Stimulated activated naive CD8-positive, alpha-beta T cell treated with anti-CD3 and anti-CD28 coated beads, Interleukin-15, amount 100 ng/mL, for 72 hours (primary cell): ENCODE measurements around the gene SMG5.

Source experiments
- ATAC-seq: fragments of 150-1000 bp; cut with Tn5 transposase; 2 replicates; pipeline ENCODE4 v1.10.0; 2021; ENCODE audit warnings: mild to moderate bottlenecking, moderate library complexity
- DNase-seq, 2 donors: peaks; one replicate each; pipeline ENCODE4 v3.0.0; 2021 to 2022
- H3K27ac Mint-ChIP-seq, 2 donors: one replicate each; pipeline ENCODE4 v1.8.0; 2022; ENCODE audit warnings: mild to moderate bottlenecking in 2 of 2, mixed read lengths in 2 of 2, moderate library complexity in 2 of 2
- H3K27me3 Mint-ChIP-seq: one replicate; pipeline ENCODE4 v1.8.0; 2022; ENCODE audit warnings: mixed read lengths
- H3K4me1 Mint-ChIP-seq: one replicate; pipeline ENCODE4 v1.8.0; 2022; ENCODE audit warnings: mild to moderate bottlenecking, mixed read lengths
- H3K4me3 Mint-ChIP-seq, 2 donors: one replicate each; pipeline ENCODE4 v1.8.0; 2022; ENCODE audit warnings: mild to moderate bottlenecking in 2 of 2, mixed read lengths in 2 of 2, moderate library complexity in 1 of 2
- H3K9me3 Mint-ChIP-seq, 2 donors: one replicate each; pipeline ENCODE4 v1.8.0; 2022; ENCODE audit warnings: mixed read lengths in 2 of 2

Gene SMG5

GRCh38 chr1:156260896-156261295 is 21.7 kb downstream of the SMG5 start:
- peak overlapping the region in 1 of 2 donors; percentile 78 for H3K27ac Mint-ChIP-seq
- no peak for DNase-seq
- H3K4me1 Mint-ChIP-seq = peaks cover 5% of the 10 kb centered on the region
- ATAC-seq = no peak
- no peaks in the 10 kb centered on the region for H3K9me3 Mint-ChIP-seq
- no peak overlapping the region for H3K4me3 Mint-ChIP-seq
- no peaks in the 10 kb centered on the region for H3K27me3 Mint-ChIP-seq

GRCh38 chr1:156259805-156260204 is 22.8 kb downstream of the SMG5 start:
- Mint-ChIP-seq H3K4me3 (no peak overlapping the region), H3K4me1 (peaks cover 5% of the 10 kb centered on the region), H3K9me3 (no peaks in the 10 kb centered on the region), H3K27me3 (no peaks in the 10 kb centered on the region), H3K27ac (peak overlapping the region in 1 of 2 donors; percentile 44)
- DNase-seq (no peak), ATAC-seq (no peak)

GRCh38 chr1:156258859-156259258 is 23.8 kb downstream of the SMG5 start:
- Mint-ChIP-seq H3K27ac (no peak overlapping the region), H3K9me3 (no peaks in the 10 kb centered on the region)
- no peak for ATAC-seq

GRCh38 chr1:156257711-156258110 is 24.9 kb downstream of the SMG5 start:
- H3K9me3 Mint-ChIP-seq = no peaks in the 10 kb centered on the region
- peaks cover 5% of the 10 kb centered on the region for H3K4me1 Mint-ChIP-seq
- H3K27ac Mint-ChIP-seq = peak overlapping the region in 1 of 2 donors; percentile 87
- DNase-seq = no peak
- H3K27me3 Mint-ChIP-seq = no peaks in the 10 kb centered on the region
- H3K4me3 Mint-ChIP-seq = no peak overlapping the region
- no peak for ATAC-seq

More at GRCh38 chr1:156258859-156259258, 23.8 kb downstream of the SMG5 start:
- H3K4me3 Mint-ChIP-seq = no peak overlapping the region
- DNase-seq = no peak
- H3K27me3 Mint-ChIP-seq = no peaks in the 10 kb centered on the region
- peaks cover 5% of the 10 kb centered on the region for H3K4me1 Mint-ChIP-seq

GRCh38 chr1:156253634-156254033 is 29.0 kb downstream of the SMG5 start:
- no peak for DNase-seq
- H3K27ac Mint-ChIP-seq = peak overlapping the region in 1 of 2 donors; percentile 69
- peaks cover 10% of the 10 kb centered on the region for H3K4me1 Mint-ChIP-seq
- H3K9me3 Mint-ChIP-seq = no peaks in the 10 kb centered on the region
- H3K4me3 Mint-ChIP-seq = no peak overlapping the region
- ATAC-seq = no peak
- H3K27me3 Mint-ChIP-seq = no peaks in the 10 kb centered on the region

- Mint-ChIP-seq H3K27me3 (no peaks in the 10 kb centered on the region), H3K4me1 (peaks cover 22% of the 10 kb centered on the region), H3K9me3 (no peaks in the 10 kb centered on the region), H3K27ac (peak overlapping the region in 1 of 2 donors; percentile 74), H3K4me3 (no peak overlapping the region)
- no peak for ATAC-seq
- no peak for DNase-seq
Observed at GRCh38 chr1:156251527-156251926, 31.1 kb downstream of the SMG5 start.

GRCh38 chr1:156249593-156249992 is 33.0 kb downstream of the SMG5 start:
- H3K9me3 Mint-ChIP-seq = no peaks in the 10 kb centered on the region
- ATAC-seq (no peak), DNase-seq (no peak)
- no peak overlapping the region for H3K4me3 Mint-ChIP-seq
- H3K4me1 Mint-ChIP-seq = peaks cover 41% of the 10 kb centered on the region
- peak overlapping the region in 1 of 2 donors; percentile 69 for H3K27ac Mint-ChIP-seq
- H3K27me3 Mint-ChIP-seq = no peaks in the 10 kb centered on the region

- DNase-seq = no peak
- Mint-ChIP-seq H3K27ac (peak overlapping the region in 1 of 2 donors; percentile 78), H3K9me3 (no peaks in the 10 kb centered on the region), H3K27me3 (no peaks in the 10 kb centered on the region), H3K4me3 (no peak overlapping the region), H3K4me1 (peaks cover 52% of the 10 kb centered on the region)
- no peak for ATAC-seq
Observed at GRCh38 chr1:156248323-156248683, 34.3 kb downstream of the SMG5 start.

GRCh38 chr1:156247460-156248322 is 34.9 kb downstream of the SMG5 start, which contains the start of gene PAQR6:
TSS of gene PAQR6 (minus strand) at chr1:156248056. CDS start at chr1:156246731, 1,325 bp downstream.
- Mint-ChIP-seq H3K4me1 (peaks cover 55% of the 10 kb centered on the region), H3K9me3 (no peaks in the 10 kb centered on the region), H3K4me3 (no peak within 1 kb of the TSS), H3K27ac (peak within 1 kb of the TSS in 1 of 2 donors; percentile 78), H3K27me3 (no peaks in the 10 kb centered on the region)
- DNase-seq = no peak
- ATAC-seq = no peak

GRCh38 chr1:156246781-156247459 is 35.7 kb downstream of the SMG5 start:
- ATAC-seq = no peak
- no peaks in the 10 kb centered on the region for H3K9me3 Mint-ChIP-seq
- no peak for DNase-seq
- H3K4me1 Mint-ChIP-seq = peaks cover 55% of the 10 kb centered on the region
- no peaks in the 10 kb centered on the region for H3K27me3 Mint-ChIP-seq
- H3K4me3 Mint-ChIP-seq = no peak overlapping the region
- H3K27ac Mint-ChIP-seq = no peak overlapping the region

GRCh38 chr1:156246241-156246780 is 36.3 kb downstream of the SMG5 start:
- Mint-ChIP-seq H3K9me3 (no peaks in the 10 kb centered on the region), H3K4me3 (peak overlapping the region; percentile 42 to 80), H3K27me3 (no peaks in the 10 kb centered on the region), H3K27ac (peak overlapping the region; percentile 52 to 76), H3K4me1 (peaks cover 55% of the 10 kb centered on the region)
- ATAC-seq (no peak), DNase-seq (no peak)

- Mint-ChIP-seq H3K4me3 (peak overlapping the region; percentile 80 to 91), H3K27ac (peak overlapping the region; percentile 77 to 91), H3K27me3 (no peaks in the 10 kb centered on the region), H3K9me3 (no peaks in the 10 kb centered on the region), H3K4me1 (peaks cover 49% of the 10 kb centered on the region)
- peak; percentile 66 for ATAC-seq
- DNase-seq = peak; percentile 38 to 47
Observed at GRCh38 chr1:156245451-156246232, 37.0 kb downstream of the SMG5 start.

GRCh38 chr1:156244712-156245111 is 37.9 kb downstream of the SMG5 start:
- Mint-ChIP-seq H3K4me1 (peaks cover 45% of the 10 kb centered on the region), H3K9me3 (no peaks in the 10 kb centered on the region), H3K27me3 (no peaks in the 10 kb centered on the region), H3K27ac (peak overlapping the region in 1 of 2 donors; percentile 87), H3K4me3 (peak overlapping the region; percentile 80 to 91)
- DNase-seq (no peak), ATAC-seq (no peak)

- Mint-ChIP-seq H3K9me3 (no peaks in the 10 kb centered on the region), H3K4me3 (peak overlapping the region; percentile 80 to 91)
Observed at GRCh38 chr1:156244126-156244525, 38.5 kb downstream of the SMG5 start.

GRCh38 chr1:156242738-156243137 is 39.9 kb downstream of the SMG5 start:
- Mint-ChIP-seq H3K27me3 (no peaks in the 10 kb centered on the region), H3K9me3 (no peaks in the 10 kb centered on the region), H3K4me1 (peaks cover 45% of the 10 kb centered on the region), H3K27ac (peak overlapping the region in 1 of 2 donors; percentile 90), H3K4me3 (no peak overlapping the region)
- DNase-seq = no peak
- no peak for ATAC-seq

More at GRCh38 chr1:156244126-156244525, 38.5 kb downstream of the SMG5 start:
- DNase-seq = no peak
- Mint-ChIP-seq H3K4me1 (peaks cover 45% of the 10 kb centered on the region), H3K27me3 (no peaks in the 10 kb centered on the region), H3K27ac (peak overlapping the region in 1 of 2 donors; percentile 69)
- ATAC-seq = no peak
